ENCODE measurements around the gene PRH2. TPM values are rescaled to one million over a fixed set of nuclear protein-coding genes. Genes with fewer than 3 reads are reported as not detected.
A peak's percentile ranks its signal among the peaks of the same experiment; 100 is the strongest.

Gene PRH2
- total RNA-seq, 1 donor from 2014 or later = not detected

DNA sequence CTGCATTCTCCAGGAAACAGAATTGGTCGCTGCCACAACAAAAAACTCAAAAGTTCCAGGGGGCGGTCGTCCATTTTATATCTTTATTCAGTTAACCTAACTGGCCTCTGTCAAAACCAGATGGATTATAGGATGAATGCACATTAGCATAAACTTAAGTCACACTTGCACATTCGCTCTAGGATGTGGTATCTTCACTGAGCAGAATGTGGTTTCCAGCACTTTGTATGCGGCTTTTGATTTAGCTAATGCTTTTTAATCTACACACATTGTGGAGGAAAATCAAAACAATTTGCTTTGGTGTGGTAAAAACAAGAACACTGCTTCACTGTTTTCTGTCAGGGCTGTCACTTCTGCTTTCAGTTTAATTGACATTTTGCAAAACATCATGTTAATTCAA lies 53.2 kb downstream of the PRH2 start:
- Mint-ChIP-seq H3K27me3 (peaks cover 62% of the 10 kb centered on the region), H3K36me3 (ENCODE audit: low read depth) (peaks cover 2% of the 10 kb centered on the region), H3K9me3 (no peaks in the 10 kb centered on the region), H3K4me1 (peaks cover 17% of the 10 kb centered on the region), H3K27ac (no peak overlapping the region), H3K4me3 (peak overlapping the region; percentile 22)
- peak; percentile 89 for DNase-seq
- intact Hi-C loops (cut with micrococcal nuclease) = loop anchor here (2.0 kb wide), 1 partner anchor 189 kb away; the partner anchor contains the start of gene SMIM10L1

Other genes with a start within 250 kb of the PRH2 start
- gene YBX3, start 205.9 kb upstream of the PRH2 start, total RNA-seq = 199 and 203 TPM in 2 replicates
- gene TAS2R7, start 126.6 kb upstream of the PRH2 start, total RNA-seq = not detected in 2 replicates
- gene TAS2R8, start 122.0 kb upstream of the PRH2 start, total RNA-seq = not detected in 2 replicates
- gene TAS2R9, start 119.1 kb upstream of the PRH2 start, total RNA-seq = not detected in 2 replicates
- gene TAS2R10, start 102.9 kb upstream of the PRH2 start, total RNA-seq = 0.26 TPM in 1 of 2 replicates, not detected in the other
- 0.62 and 2.0 TPM in 2 replicates for gene PRR4, start 79.8 kb upstream of the PRH2 start, total RNA-seq
- gene PRH1, start 45.0 kb upstream of the PRH2 start, total RNA-seq = 18.2 and 22.4 TPM in 2 replicates
- 1.1 and 1.3 TPM in 2 replicates for gene TAS2R13, start 19.7 kb upstream of the PRH2 start, total RNA-seq
- gene TAS2R14, start 10.0 kb downstream of the PRH2 start, total RNA-seq = 2.7 and 3.5 TPM in 2 replicates
- gene TAS2R50, start 57.7 kb downstream of the PRH2 start, total RNA-seq = 0.56 and 1.0 TPM in 2 replicates
- gene TAS2R20, start 69.1 kb downstream of the PRH2 start, total RNA-seq = 2.0 and 2.1 TPM in 2 replicates
- 2.9 and 3.9 TPM in 2 replicates for gene TAS2R19, start 93.4 kb downstream of the PRH2 start, total RNA-seq
- 3.5 and 4.3 TPM in 2 replicates for gene TAS2R31, start 102.2 kb downstream of the PRH2 start, total RNA-seq
- gene TAS2R46, start 133.1 kb downstream of the PRH2 start, total RNA-seq = 1.3 and 2.2 TPM in 2 replicates
- gene TAS2R43, start 163.1 kb downstream of the PRH2 start, total RNA-seq = 1.2 and 1.3 TPM in 2 replicates
- 3.1 and 4.4 TPM in 2 replicates for gene TAS2R30, start 205.4 kb downstream of the PRH2 start, total RNA-seq
- gene SMIM10L1, start 242.0 kb downstream of the PRH2 start, total RNA-seq = 9.5 and 10.1 TPM in 2 replicates

Measured in activated CD4-positive, alpha-beta T cell treated with anti-CD3 and anti-CD28 coated beads, Interleukin-2, amount 10 ng/mL, durations not matched to agents 24 days and 14 days (primary cell).